AG04449 (cell line): Measurements from ENCODE around the gene REX1BD.

Source experiments
- CTCF ChIA-PET: fragments of 350-600 bp; formaldehyde crosslinking; extraction: SDS; loops from one replicate; lab custom pipeline; 2021; ENCODE audit warnings: antibody characterized with exemption; lab: Yijun Ruan, JAX
- POLR2A ChIA-PET: fragments of 400-600, 350-600 bp; formaldehyde crosslinking; extraction: SDS; loops from one replicate; lab custom pipeline; 2020; ENCODE audit warnings: antibody characterized with exemption, inconsistent platforms; lab: Yijun Ruan, JAX
- DNase-seq: peaks from one replicate; pipeline ENCODE4 v3.0.0-alpha.2; 2010; ENCODE audit warnings: low read depth, low spot score
- H3K4me3 ChIP-seq: 2 replicates; pipeline ENCODE4 v1.5.1; 2011; ENCODE audit warnings: low read depth, mild to moderate bottlenecking, control low read depth, low read length
- TF ChIP-seq, protein P1 (sequence below): IDR thresholded peaks from one replicate; pipeline ENCODE4 v1.5.1; 2011; ENCODE audit warnings: mild to moderate bottlenecking, moderate library complexity, low read length, control low read depth, inconsistent platforms; ENCODE audit not compliant: insufficient read depth; ENCODE audit errors: missing control alignments

Gene REX1BD

DNA sequence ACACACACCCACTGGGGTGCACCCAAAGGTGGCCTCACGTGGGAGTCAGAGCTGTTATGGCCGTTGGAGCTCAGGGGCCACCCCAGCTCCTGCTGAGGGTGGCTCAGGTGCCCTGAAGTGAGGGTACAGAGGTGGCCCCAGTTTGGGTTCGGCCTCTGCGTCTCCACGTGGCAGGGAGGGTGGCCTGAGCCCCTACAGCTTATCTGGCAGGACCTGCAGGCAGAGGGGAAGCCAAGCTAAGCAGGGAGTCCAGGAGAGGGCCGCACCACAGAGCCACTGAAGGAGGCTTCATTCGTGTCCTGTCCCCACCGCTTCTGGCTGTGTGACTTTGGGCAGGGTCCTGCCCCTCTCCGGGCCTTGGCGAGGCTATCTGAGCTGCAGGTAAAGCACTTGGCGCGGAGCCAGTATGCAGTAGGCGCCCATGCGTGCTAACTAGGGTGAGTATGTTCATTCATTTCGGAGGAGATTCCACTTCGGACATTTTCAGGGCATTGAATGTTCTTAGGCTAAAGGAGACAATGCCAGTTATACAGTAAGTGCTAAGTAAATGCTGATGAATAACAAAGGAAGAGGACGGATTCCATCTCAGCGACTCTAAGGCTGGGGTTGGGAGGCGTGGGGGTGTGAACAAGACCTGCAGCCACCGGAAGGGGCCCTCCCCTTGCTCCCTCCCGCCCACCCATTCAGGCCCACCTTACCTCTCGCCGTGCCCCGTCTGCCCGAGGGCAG, 4.9 kb downstream of the REX1BD start:
- ChIA-PET POLR2A (interaction anchor here (1.3 kb wide), 1 partner anchor 255 kb away, joined by 3 read pairs; no protein-coding TSS in a partner anchor), CTCF (interaction anchor here (0.6 to 15.9 kb wide), 33 partner anchors 8 to 394 kb away, joined by 3 to 286 read pairs (median 4); partner anchors contain the start of genes CRLF1, TMEM59L, UBA52 and UPF1)
- TF ChIP-seq, protein P1, sequence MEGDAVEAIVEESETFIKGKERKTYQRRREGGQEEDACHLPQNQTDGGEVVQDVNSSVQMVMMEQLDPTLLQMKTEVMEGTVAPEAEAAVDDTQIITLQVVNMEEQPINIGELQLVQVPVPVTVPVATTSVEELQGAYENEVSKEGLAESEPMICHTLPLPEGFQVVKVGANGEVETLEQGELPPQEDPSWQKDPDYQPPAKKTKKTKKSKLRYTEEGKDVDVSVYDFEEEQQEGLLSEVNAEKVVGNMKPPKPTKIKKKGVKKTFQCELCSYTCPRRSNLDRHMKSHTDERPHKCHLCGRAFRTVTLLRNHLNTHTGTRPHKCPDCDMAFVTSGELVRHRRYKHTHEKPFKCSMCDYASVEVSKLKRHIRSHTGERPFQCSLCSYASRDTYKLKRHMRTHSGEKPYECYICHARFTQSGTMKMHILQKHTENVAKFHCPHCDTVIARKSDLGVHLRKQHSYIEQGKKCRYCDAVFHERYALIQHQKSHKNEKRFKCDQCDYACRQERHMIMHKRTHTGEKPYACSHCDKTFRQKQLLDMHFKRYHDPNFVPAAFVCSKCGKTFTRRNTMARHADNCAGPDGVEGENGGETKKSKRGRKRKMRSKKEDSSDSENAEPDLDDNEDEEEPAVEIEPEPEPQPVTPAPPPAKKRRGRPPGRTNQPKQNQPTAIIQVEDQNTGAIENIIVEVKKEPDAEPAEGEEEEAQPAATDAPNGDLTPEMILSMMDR, result no peak
- no peak for DNase-seq
- H3K4me3 ChIP-seq, result peak overlapping the region; percentile 40; the same call in 1 of the 2 replicates

- ChIA-PET POLR2A (interaction anchor here (0.7 kb wide), 2 partner anchors 31 to 296 kb away, joined by 3 to 4 read pairs; no protein-coding TSS in a partner anchor), CTCF (interaction anchor here (0.6 to 15.9 kb wide), 30 partner anchors 9 to 393 kb away, joined by 3 to 286 read pairs (median 4); partner anchors contain the start of genes CRLF1, TMEM59L, UBA52 and UPF1)
- no peak for DNase-seq
- TF ChIP-seq, protein P1, result peak; percentile 76
- H3K4me3 ChIP-seq, result peak overlapping the region; percentile 48
Measured at GRCh38 chr19:18594096-18594823, 5.7 kb downstream of the REX1BD start.

GRCh38 chr19:18594824-18595373, 6.3 kb downstream of the REX1BD start:
- TF ChIP-seq, protein P1, result no peak
- CTCF ChIA-PET, result interaction anchor here (1.0 to 15.9 kb wide), 14 partner anchors 10 to 392 kb away, joined by 3 to 286 read pairs (median 6); partner anchors contain the start of genes TMEM59L, UBA52 and UPF1
- DNase-seq, result no peak
- peak overlapping the region; percentile 48 for H3K4me3 ChIP-seq
- POLR2A ChIA-PET, result interaction anchor here (0.7 kb wide), 1 partner anchor 295 kb away, joined by 4 read pairs; no protein-coding TSS in a partner anchor

DNA sequence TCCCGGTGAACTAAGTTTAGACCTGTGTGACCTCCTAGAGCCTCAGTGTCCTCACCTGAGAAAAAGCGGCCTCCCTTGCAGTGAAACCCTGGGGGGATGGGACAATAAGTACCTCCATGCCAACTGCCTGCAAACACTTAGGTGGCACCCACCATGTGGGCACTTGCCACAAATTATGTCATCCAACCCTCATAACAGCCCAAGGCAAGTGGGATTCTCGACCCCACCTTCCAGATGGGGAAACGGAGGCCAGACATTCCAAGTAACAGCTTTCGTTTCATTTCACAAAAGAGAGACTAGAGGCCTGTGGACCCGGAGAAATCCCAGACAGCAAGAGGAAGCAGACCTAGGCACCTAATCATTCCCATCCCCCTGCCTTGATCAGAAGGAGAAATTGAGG, 6.9 kb downstream of the REX1BD start:
- TF ChIP-seq, protein P1, result no peak
- ChIA-PET CTCF (interaction anchor here (1.0 to 15.9 kb wide), 6 partner anchors 9 to 251 kb away, joined by 3 to 286 read pairs (median 12); partner anchors contain the start of genes TMEM59L and UPF1), POLR2A (no interaction called here)
- H3K4me3 ChIP-seq, result no peak overlapping the region
- no peak for DNase-seq

GRCh38 chr19:18596752-18597157, 8.2 kb downstream of the REX1BD start:
- no peak overlapping the region for H3K4me3 ChIP-seq
- ChIA-PET POLR2A (no interaction called here), CTCF (interaction anchor here (1.6 to 15.9 kb wide), 3 partner anchors 17 to 249 kb away, joined by 3 to 286 read pairs (median 16); partner anchors contain the start of gene TMEM59L)
- DNase-seq, result no peak
- TF ChIP-seq, protein P1, result no peak
